HEK293 (cell line): ENCODE results near the gene ZCCHC2.

Source experiments
- CTCF ChIA-PET: fragments of 350-600 bp; formaldehyde crosslinking; extraction: SDS; loops from one replicate; lab custom pipeline; 2021; ENCODE audit warnings: antibody characterized with exemption; lab: Yijun Ruan, JAX
- POLR2A ChIA-PET: fragments of 300-600 bp; formaldehyde crosslinking; extraction: SDS; loops from one replicate; lab custom pipeline; 2020; ENCODE audit warnings: antibody characterized with exemption, inconsistent platforms; lab: Yijun Ruan, JAX
- H3K27ac ChIP-seq: fragments of 200-500 bp; sonication (Bioruptor generic); 2 replicates; pipeline ENCODE4 v1.5.1; 2014; ENCODE audit warnings: low read depth, low read length, control low read depth, inconsistent platforms; ENCODE audit errors: extremely low read depth
- H3K36me3 ChIP-seq, 2 experiments: fragments of 200-500 bp in 1 of 2; sonication (Bioruptor generic) in 1 of 2; 1 replicate in 1 of 2; 2 replicates in 1 of 2; pipeline ENCODE4 v1.5.1; 2014 to 2017; ENCODE audit warnings: inconsistent platforms in 2 of 2, low read length in 2 of 2; ENCODE audit not compliant: control insufficient read depth in 2 of 2, insufficient read depth in 1 of 2
- H3K4me1 ChIP-seq: fragments of 200-500 bp; sonication (Bioruptor generic); 2 replicates; pipeline ENCODE4 v1.5.1; 2014; ENCODE audit warnings: mild to moderate bottlenecking, low read length, inconsistent platforms; ENCODE audit not compliant: control insufficient read depth, insufficient read depth
- H3K4me3 ChIP-seq: 2 replicates; pipeline ENCODE4 v1.5.1; 2011; ENCODE audit warnings: low read depth, mild to moderate bottlenecking, control low read depth, low read length, moderate library complexity
- H3K9me3 ChIP-seq: fragments of 200-500 bp; sonication (Bioruptor generic); 2 replicates; pipeline ENCODE4 v1.5.1; 2014; ENCODE audit warnings: low read depth, low read length, inconsistent platforms; ENCODE audit not compliant: control insufficient read depth, insufficient read depth
- HOXC10 ChIP-seq: sonication (generic); formaldehyde crosslinking; IDR thresholded peaks from 2 replicates; pipeline ENCODE4 v1.8.1; 2023; ENCODE audit warnings: mild to moderate bottlenecking, missing genetic modification reagents
- HOXD13 ChIP-seq: sonication (generic); formaldehyde crosslinking; IDR thresholded peaks from 2 replicates; pipeline ENCODE4 v1.8.0; 2022; ENCODE audit warnings: missing genetic modification reagents, borderline replicate concordance
- KLF17 ChIP-seq: fragments of 450-650 bp; formaldehyde crosslinking; IDR thresholded peaks from 2 replicates; pipeline ENCODE4 v1.5.1; 2016; ENCODE audit warnings: missing biosample characterization, missing genetic modification characterization
- KLF8 ChIP-seq: fragments of 450-650 bp; formaldehyde crosslinking; IDR thresholded peaks from 2 replicates; pipeline ENCODE4 v1.5.1; 2016; ENCODE audit warnings: missing biosample characterization, missing genetic modification characterization
- PRDM1 ChIP-seq: fragments of 450-650 bp; formaldehyde crosslinking; IDR thresholded peaks from 2 replicates; pipeline ENCODE4; 2016; ENCODE audit warnings: missing biosample characterization, missing genetic modification characterization
- TRIM28 ChIP-seq: IDR thresholded peaks from 2 replicates; pipeline ENCODE4 v1.6.1; 2011; ENCODE audit warnings: low read length, control low read depth, borderline replicate concordance
- ZNF148 ChIP-seq: fragments of 450-650 bp; formaldehyde crosslinking; IDR thresholded peaks from 2 replicates; pipeline ENCODE4 v1.5.0; 2017; ENCODE audit warnings: missing biosample characterization, missing genetic modification characterization, borderline replicate concordance
- ZNF155 ChIP-seq: fragments of 450-650 bp; formaldehyde crosslinking; IDR thresholded peaks from 2 replicates; pipeline ENCODE4 v1.5.1; 2016; ENCODE audit warnings: missing biosample characterization, missing genetic modification characterization
- ZNF223 ChIP-seq: fragments of 450-650 bp; formaldehyde crosslinking; IDR thresholded peaks from 2 replicates; pipeline ENCODE4 v1.5.1; 2016; ENCODE audit warnings: missing biosample characterization, missing genetic modification characterization
- ZNF280D ChIP-seq: fragments of 450-650 bp; formaldehyde crosslinking; IDR thresholded peaks from 2 replicates; pipeline ENCODE4 v1.5.1; 2016; ENCODE audit warnings: missing biosample characterization, missing genetic modification characterization
- ZNF311 ChIP-seq: fragments of 450-650 bp; formaldehyde crosslinking; IDR thresholded peaks from 2 replicates; pipeline ENCODE4 v1.5.1; 2017; ENCODE audit warnings: missing biosample characterization, missing genetic modification characterization, borderline replicate concordance
- ZNF350 ChIP-seq: fragments of 450-650 bp; formaldehyde crosslinking; IDR thresholded peaks from 2 replicates; pipeline ENCODE4 v1.5.0; 2017; ENCODE audit warnings: missing biosample characterization, mild to moderate bottlenecking, missing genetic modification characterization
- ZNF398 ChIP-seq: fragments of 450-650 bp; formaldehyde crosslinking; IDR thresholded peaks from 2 replicates; pipeline ENCODE4 v1.5.1; 2017; ENCODE audit warnings: missing biosample characterization, missing genetic modification characterization
- ZNF449 ChIP-seq: fragments of 450-650 bp; formaldehyde crosslinking; IDR thresholded peaks from 2 replicates; pipeline ENCODE4 v1.5.1; 2017; ENCODE audit warnings: missing biosample characterization, mild to moderate bottlenecking, missing genetic modification characterization, moderate library complexity
- ZNF548 ChIP-seq: fragments of 450-650 bp; formaldehyde crosslinking; IDR thresholded peaks from 2 replicates; pipeline ENCODE4 v1.5.1; 2016; ENCODE audit warnings: missing biosample characterization, missing genetic modification characterization
- ZNF549 ChIP-seq: fragments of 450-650 bp; IDR thresholded peaks from 2 replicates; pipeline ENCODE4 v1.5.1; 2018; ENCODE audit warnings: missing biosample characterization, missing genetic modification characterization, mild to moderate bottlenecking, inconsistent platforms, moderate library complexity
- ZNF660 ChIP-seq: fragments of 450-650 bp; IDR thresholded peaks from 2 replicates; pipeline ENCODE4 v1.5.1; 2018; ENCODE audit warnings: missing biosample characterization, mild to moderate bottlenecking, missing genetic modification characterization
- ZNF664 ChIP-seq: fragments of 450-650 bp; formaldehyde crosslinking; IDR thresholded peaks from 2 replicates; pipeline ENCODE4 v1.5.1; 2016; ENCODE audit warnings: missing biosample characterization, missing genetic modification characterization
- ZNF707 ChIP-seq: fragments of 450-650 bp; formaldehyde crosslinking; IDR thresholded peaks from 2 replicates; pipeline ENCODE4 v1.5.1; 2016; ENCODE audit warnings: missing biosample characterization, missing genetic modification characterization
- ZNF747 ChIP-seq: fragments of 450-650 bp; formaldehyde crosslinking; IDR thresholded peaks from 2 replicates; pipeline ENCODE4 v1.5.1; 2016; ENCODE audit warnings: missing biosample characterization, missing genetic modification characterization
- ZNF777 ChIP-seq: fragments of 450-650 bp; formaldehyde crosslinking; IDR thresholded peaks from 2 replicates; pipeline ENCODE4 v1.5.1; 2017; ENCODE audit warnings: missing biosample characterization, missing genetic modification characterization, borderline replicate concordance
- ZNF791 ChIP-seq: fragments of 450-650 bp; formaldehyde crosslinking; IDR thresholded peaks from 2 replicates; pipeline ENCODE4 v1.5.1; 2016; ENCODE audit warnings: missing biosample characterization, missing genetic modification characterization
- ZNF837 ChIP-seq: fragments of 450-650 bp; formaldehyde crosslinking; IDR thresholded peaks from 2 replicates; pipeline ENCODE4 v1.5.1; 2016; ENCODE audit warnings: missing biosample characterization, missing genetic modification characterization

Gene ZCCHC2

GRCh38 chr18:62564044-62564443 is 41.2 kb downstream of the ZCCHC2 start:
- no peak for TF ChIP-seq TRIM28
- TF ChIP-seq ZNF155 (tag by site-specific recombination) = no peak
- TF ChIP-seq, all 188 proteins: peak for 0
- Histone ChIP-seq H3K4me3 (no peak overlapping the region), H3K36me3 (peaks cover 47% of the 10 kb centered on the region in 2 experiments), H3K4me1 (0 out of 2 replicates have a peak, but pooled peaks cover 2% of the 10 kb centered on the region), H3K9me3 (no peaks in the 10 kb centered on the region), H3K27ac (no peak overlapping the region)
- ChIA-PET POLR2A (no interaction called here), CTCF (no interaction called here)

- TF ChIP-seq ZNF548 (tag by site-specific recombination) (no peak), ZNF350 (tag by site-specific recombination) (no peak), ZNF707 (no peak), ZNF311 (tag by site-specific recombination) (no peak), PRDM1 (no peak), ZNF398 (no peak), ZNF148 (tag by site-specific recombination) (no peak), KLF8 (no peak), ZNF837 (no peak), ZNF660 (tag by site-specific recombination) (no peak), ZNF549 (tag by site-specific recombination) (no peak), ZNF777 (tag by site-specific recombination) (no peak), HOXC10 (CRISPR knock-in tag) (no peak), HOXD13 (CRISPR knock-in tag) (no peak), ZNF664 (no peak), ZNF747 (no peak), ZNF223 (no peak)
- ChIA-PET CTCF (interaction anchor here (0.6 to 4.8 kb wide), 3 partner anchors 18 to 758 kb away, joined by 3 to 50 read pairs (median 3); no protein-coding TSS in a partner anchor), POLR2A (no interaction called here)
- Histone ChIP-seq H3K36me3 (peaks cover 59% of the 10 kb centered on the region in 2 experiments), H3K4me1 (no peaks in the 10 kb centered on the region), H3K9me3 (no peaks in the 10 kb centered on the region), H3K4me3 (no peak overlapping the region), H3K27ac (no peak overlapping the region)
These were observed 43.4 kb downstream of the ZCCHC2 start for GRCh38 chr18:62566199-62566598.

GRCh38 chr18:62566818-62567217 is 44.0 kb downstream of the ZCCHC2 start:
- CTCF ChIA-PET = interaction anchor here (0.6 to 4.8 kb wide), 4 partner anchors 16 to 242 kb away, joined by 3 to 50 read pairs (median 4); partner anchors contain the start of gene TNFRSF11A
- no peak overlapping the region for H3K4me3 ChIP-seq
- POLR2A ChIA-PET = interaction anchor here (0.8 kb wide), 1 partner anchor 43 kb away, joined by 3 read pairs; no protein-coding TSS in a partner anchor
- no peaks in the 10 kb centered on the region for H3K9me3 ChIP-seq
- H3K36me3 ChIP-seq = peaks cover 60 to 63% of the 10 kb centered on the region in 2 experiments
- H3K27ac ChIP-seq = no peak overlapping the region
- H3K4me1 ChIP-seq = no peaks in the 10 kb centered on the region
- TF ChIP-seq ZNF791 (tag by site-specific recombination) = no peak
- no peak for TF ChIP-seq ZNF280D (tag by site-specific recombination)
- TF ChIP-seq KLF8 = no peak
- no peak for TF ChIP-seq KLF17 (tag by site-specific recombination)
- TF ChIP-seq ZNF449 (tag by site-specific recombination) = no peak
